Body of pancreas (tissue), 4 donors: ENCODE measurements around the gene DPEP1.

ENCODE experiments used
- CTCF ChIP-seq, 7 experiments: fragments of 450-650 bp in 4 of 7; fragments of 200-600 bp in 3 of 7; sonication (generic) in 3 of 7; IDR thresholded peaks; one replicate each; pipeline ENCODE4 v1.5.1; 2016 to 2019; ENCODE audit warnings: antibody characterized with exemption in 7 of 7
- POLR2A ChIP-seq, 3 donors: fragments of 450-650 bp; IDR thresholded peaks; one replicate each; pipeline ENCODE4 v1.6.1; 2016; ENCODE audit warnings: antibody characterized with exemption in 3 of 3, mild to moderate bottlenecking in 2 of 3

GRCh38 chr16:89618109-89618998, 4.9 kb downstream of the DPEP1 start:
- TF ChIP-seq CTCF (IDR thresholded peaks at IDR 0.05) (no peak), POLR2A (IDR thresholded peaks at IDR 0.05) (no peak)
